Kidney (tissue), 14 donors: Measurements from ENCODE around the gene FBL. TPM values are rescaled to one million over a fixed set of nuclear protein-coding genes. Genes with fewer than 3 reads are reported as not detected.

ENCODE experiments used
- DNase-seq, 5 donors: peaks; one replicate each; pipeline ENCODE4 v3.0.0-alpha.2; 2013 to 2020
- FAIRE-seq: peaks from 2 replicates; lab custom pipeline; 2012; peaks lifted over from hg19 to GRCh38; lab: Jason Lieb, UNC
- H3K27ac ChIP-seq, 2 donors: one replicate each; pipeline ENCODE4 v1.7.0; 2013; ENCODE audit warnings: low read depth in 2 of 2, low read length in 2 of 2, inconsistent platforms in 1 of 2
- H3K27me3 ChIP-seq: one replicate; pipeline ENCODE4 v1.7.1; 2013; ENCODE audit warnings: low read length, inconsistent platforms; ENCODE audit not compliant: control insufficient read depth, insufficient read depth
- H3K36me3 ChIP-seq, 3 donors: one replicate each; pipeline versions ENCODE4 v1.7.0 to v1.7.1; 2013; ENCODE audit warnings: low read length in 3 of 3, control low read depth in 1 of 3, inconsistent platforms in 1 of 3; ENCODE audit not compliant: insufficient read depth in 3 of 3, control insufficient read depth in 2 of 3
- H3K4me1 ChIP-seq, 3 donors: one replicate each; pipeline versions ENCODE4 v1.7.0 to v1.7.1; 2013; ENCODE audit warnings: low read length in 3 of 3, inconsistent platforms in 1 of 3, low read depth in 1 of 3; ENCODE audit not compliant: control insufficient read depth in 2 of 3, insufficient read depth in 2 of 3
- H3K4me3 ChIP-seq, 3 donors: one replicate each; pipeline versions ENCODE4 v1.7.0 to v1.8.1; 2013; ENCODE audit warnings: low read length in 3 of 3, control low read depth in 1 of 3, inconsistent platforms in 1 of 3
- H3K9ac ChIP-seq, 3 donors: one replicate each; pipeline versions ENCODE4 v1.7.0 to v1.7.1; 2013; ENCODE audit warnings: low read length in 3 of 3, control low read depth in 1 of 3, inconsistent platforms in 1 of 3
- H3K9me3 ChIP-seq, 3 donors: one replicate each; pipeline versions ENCODE4 v1.7.0 to v1.7.1; 2013; ENCODE audit warnings: low read length in 3 of 3, control low read depth in 1 of 3, inconsistent platforms in 1 of 3; ENCODE audit not compliant: control insufficient read depth in 2 of 3, insufficient read depth in 1 of 3
- intact Hi-C: fragments of 100-400 bp; cut with DNase I; formaldehyde crosslinking; loops from one replicate; pipeline ENCODE4 v1.11.1; 2022
- polyA plus RNA-seq: library from polyadenylated mRNA; stranded (reverse); fragments of 350-450 nt; fragmentation: Illumina TruSeq; extraction: RNeasy Lipid Tissue Mini Kit (QIAGEN cat#74804); gene quantifications from one replicate; pipeline ENCODE4 v1.2.3, GENCODE V29; 2014; ENCODE audit warnings: low read depth, low replicate concordance; ENCODE audit not compliant: insufficient read depth
- total RNA-seq: library from RNA; stranded (reverse); fragmentation: NEBNext Ultra II Directional; extraction: Animal tissue kit (Norgen Biotek cat#: 25700); gene quantifications from one replicate; pipeline ENCODE4 v1.2.1, GENCODE V29; 2021
- TF ChIP-seq, protein P1 (sequence below): IDR thresholded peaks from 3 replicates; pipeline ENCODE4 v1.5.1; 2012; ENCODE audit warnings: mild to moderate bottlenecking, moderate library complexity, borderline replicate concordance; ENCODE audit not compliant: insufficient read depth; ENCODE audit errors: extremely low read depth
- donor health status: control.
- donor health status: control.
- donor health status: control.
- donor health status: control.
- donor health status: control.
- donor health status: DM: yes; HTN: yes; CAD: no.
- donor health status: Normal renal cell carcinoma (clear cell type).

The FBL gene
- total and polyA plus RNA-seq, 2 donors from 2014 or later: 155 to 165 TPM

DNA sequence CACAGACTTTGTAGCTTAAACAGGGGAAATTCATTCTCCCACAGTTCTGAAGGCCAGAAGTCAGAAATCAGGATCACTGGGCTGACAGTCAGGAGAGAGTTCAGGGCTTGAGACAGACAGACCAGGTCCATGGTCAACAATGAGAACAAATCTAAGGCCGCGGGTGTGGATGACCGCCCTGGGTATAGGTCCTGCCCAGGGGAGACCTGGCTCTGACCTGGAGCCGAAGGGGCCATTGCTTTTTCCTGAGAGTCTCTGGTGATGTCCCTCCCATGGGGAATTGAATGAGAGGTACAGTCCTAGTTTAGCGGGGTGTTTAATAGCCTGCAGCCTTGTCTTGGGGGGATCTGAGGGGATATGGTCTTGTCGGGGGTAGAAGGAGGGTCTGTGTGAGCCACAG lies 25.2 kb upstream of the FBL start:
- Histone ChIP-seq H3K4me3 (no peak overlapping the region), H3K27me3 (no peaks in the 10 kb centered on the region), H3K9ac (no peak overlapping the region), H3K27ac (no peak overlapping the region), H3K4me1 (no peaks in the 10 kb centered on the region), H3K9me3 (no peaks in the 10 kb centered on the region), H3K36me3 (no peaks in the 10 kb centered on the region)
- TF ChIP-seq, protein P1, sequence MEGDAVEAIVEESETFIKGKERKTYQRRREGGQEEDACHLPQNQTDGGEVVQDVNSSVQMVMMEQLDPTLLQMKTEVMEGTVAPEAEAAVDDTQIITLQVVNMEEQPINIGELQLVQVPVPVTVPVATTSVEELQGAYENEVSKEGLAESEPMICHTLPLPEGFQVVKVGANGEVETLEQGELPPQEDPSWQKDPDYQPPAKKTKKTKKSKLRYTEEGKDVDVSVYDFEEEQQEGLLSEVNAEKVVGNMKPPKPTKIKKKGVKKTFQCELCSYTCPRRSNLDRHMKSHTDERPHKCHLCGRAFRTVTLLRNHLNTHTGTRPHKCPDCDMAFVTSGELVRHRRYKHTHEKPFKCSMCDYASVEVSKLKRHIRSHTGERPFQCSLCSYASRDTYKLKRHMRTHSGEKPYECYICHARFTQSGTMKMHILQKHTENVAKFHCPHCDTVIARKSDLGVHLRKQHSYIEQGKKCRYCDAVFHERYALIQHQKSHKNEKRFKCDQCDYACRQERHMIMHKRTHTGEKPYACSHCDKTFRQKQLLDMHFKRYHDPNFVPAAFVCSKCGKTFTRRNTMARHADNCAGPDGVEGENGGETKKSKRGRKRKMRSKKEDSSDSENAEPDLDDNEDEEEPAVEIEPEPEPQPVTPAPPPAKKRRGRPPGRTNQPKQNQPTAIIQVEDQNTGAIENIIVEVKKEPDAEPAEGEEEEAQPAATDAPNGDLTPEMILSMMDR: no peak
- FAIRE-seq (no peak), DNase-seq (no peak)
- intact Hi-C loops: no loop called here

DNA sequence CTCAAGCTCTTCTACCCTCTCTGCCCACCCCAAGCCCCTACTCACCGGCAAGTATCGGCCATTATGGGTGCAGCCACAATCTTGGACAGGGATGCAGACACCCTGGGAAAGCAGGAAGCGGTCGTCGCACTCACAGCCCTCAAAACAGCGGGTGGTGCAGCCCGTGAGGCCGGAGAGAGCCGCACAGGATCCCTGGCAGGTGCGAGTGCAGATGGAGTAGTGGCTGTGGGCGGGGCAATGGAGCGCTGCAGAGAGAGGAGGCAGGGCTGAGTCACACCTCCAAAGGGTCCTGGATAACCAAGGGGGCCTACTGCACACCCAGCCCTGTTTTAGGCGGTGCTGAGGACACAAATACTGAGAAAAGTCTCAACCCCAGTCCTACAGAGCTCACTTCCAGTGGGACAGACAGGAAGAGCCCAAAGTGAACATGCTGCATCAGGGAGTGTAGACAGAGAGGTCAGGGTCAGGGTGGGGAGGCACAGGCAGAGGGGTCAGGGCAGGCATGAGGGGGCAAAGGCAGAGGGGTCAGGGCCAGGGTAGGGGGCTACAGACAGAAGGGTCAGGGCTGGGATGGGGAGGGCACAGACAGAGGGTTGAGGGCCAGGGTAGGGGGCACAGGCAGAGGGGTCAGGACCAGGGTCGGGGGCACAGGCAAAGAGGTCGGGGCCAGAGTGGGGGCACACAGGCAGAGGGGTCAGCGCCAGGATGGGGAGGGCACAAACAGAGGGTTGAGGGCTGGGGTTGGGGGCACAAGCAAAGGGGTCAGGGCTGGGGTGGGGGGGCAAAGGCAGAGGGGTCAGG lies 24.2 kb upstream of the FBL start:
- intact Hi-C loops: no loop called here
- no peak overlapping the region for H3K4me3 ChIP-seq
- H3K9me3 ChIP-seq: no peaks in the 10 kb centered on the region
- no peak for DNase-seq
- H3K27me3 ChIP-seq: no peaks in the 10 kb centered on the region
- no peaks in the 10 kb centered on the region for H3K36me3 ChIP-seq
- no peak for FAIRE-seq
- no peak overlapping the region for H3K27ac ChIP-seq
- TF ChIP-seq, protein P1: no peak
- H3K9ac ChIP-seq: no peak overlapping the region
- no peaks in the 10 kb centered on the region for H3K4me1 ChIP-seq

DNA sequence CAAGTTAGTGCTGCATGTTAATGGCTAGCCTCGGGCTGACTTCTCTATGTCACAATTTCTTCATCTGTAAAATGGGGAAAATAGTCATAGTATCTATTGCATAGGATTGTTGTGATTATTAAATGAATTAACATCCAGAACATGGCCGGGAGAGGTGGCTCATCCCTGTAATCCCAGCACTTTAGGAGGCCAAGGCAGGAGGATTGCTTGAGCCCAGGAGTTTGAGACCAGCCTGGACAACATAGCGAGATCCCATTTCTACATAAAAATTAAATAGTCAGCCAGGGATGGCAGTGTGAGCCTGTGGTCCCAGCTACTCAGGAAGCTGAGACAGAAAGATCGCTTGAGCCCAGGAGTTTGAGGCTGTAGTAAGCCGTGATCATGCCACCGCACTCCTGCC lies 21.8 kb upstream of the FBL start:
- Histone ChIP-seq H3K27ac (no peak overlapping the region), H3K9me3 (no peaks in the 10 kb centered on the region), H3K27me3 (no peaks in the 10 kb centered on the region), H3K36me3 (no peaks in the 10 kb centered on the region), H3K4me3 (no peak overlapping the region), H3K4me1 (no peaks in the 10 kb centered on the region), H3K9ac (no peak overlapping the region)
- no peak for FAIRE-seq
- intact Hi-C loops: no loop called here
- TF ChIP-seq, protein P1: no peak
- no peak for DNase-seq

DNA sequence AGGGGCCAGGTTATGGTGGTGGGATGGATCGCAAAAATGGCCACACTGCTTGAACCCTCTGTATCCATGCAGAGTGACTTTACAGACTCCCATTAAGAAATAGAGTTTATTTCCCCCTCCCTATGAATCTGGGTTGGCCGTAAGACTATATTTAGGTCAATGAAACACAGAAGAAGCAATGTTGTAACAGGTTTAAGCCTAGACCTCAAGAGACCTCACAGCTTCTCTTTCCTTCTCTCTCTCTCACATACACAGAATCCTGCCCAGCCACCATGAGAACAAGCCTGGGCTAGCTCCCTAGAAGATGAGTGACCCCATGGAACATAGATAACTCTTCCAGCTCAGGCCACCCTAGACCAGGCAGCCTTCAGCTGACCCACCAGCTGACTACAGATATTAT lies 21.0 kb upstream of the FBL start:
- Histone ChIP-seq H3K27me3 (no peaks in the 10 kb centered on the region), H3K27ac (no peak overlapping the region), H3K4me1 (no peaks in the 10 kb centered on the region), H3K9ac (no peak overlapping the region), H3K36me3 (no peaks in the 10 kb centered on the region), H3K9me3 (no peaks in the 10 kb centered on the region), H3K4me3 (no peak overlapping the region)
- intact Hi-C loops: no loop called here
- DNase-seq: no peak
- TF ChIP-seq, protein P1: no peak
- no peak for FAIRE-seq
